GM19397 (cell line): ENCODE measurements around the gene CLEC14A.

Experiments
- ATAC-seq: cut with Tn5 transposase; IDR thresholded peaks from one replicate; pipeline ENCODE4 v1.9.1; 2021; ENCODE audit warnings: mild to moderate bottlenecking, moderate library complexity; ENCODE audit not compliant: unreplicated experiment

CLEC14A gene

GRCh38 chr14:38206689-38207376 lies 49.1 kb downstream of the CLEC14A start:
- no peak for ATAC-seq

- ATAC-seq, result no peak
Observed at GRCh38 chr14:38205949-38206665, 49.8 kb downstream of the CLEC14A start.

DNA sequence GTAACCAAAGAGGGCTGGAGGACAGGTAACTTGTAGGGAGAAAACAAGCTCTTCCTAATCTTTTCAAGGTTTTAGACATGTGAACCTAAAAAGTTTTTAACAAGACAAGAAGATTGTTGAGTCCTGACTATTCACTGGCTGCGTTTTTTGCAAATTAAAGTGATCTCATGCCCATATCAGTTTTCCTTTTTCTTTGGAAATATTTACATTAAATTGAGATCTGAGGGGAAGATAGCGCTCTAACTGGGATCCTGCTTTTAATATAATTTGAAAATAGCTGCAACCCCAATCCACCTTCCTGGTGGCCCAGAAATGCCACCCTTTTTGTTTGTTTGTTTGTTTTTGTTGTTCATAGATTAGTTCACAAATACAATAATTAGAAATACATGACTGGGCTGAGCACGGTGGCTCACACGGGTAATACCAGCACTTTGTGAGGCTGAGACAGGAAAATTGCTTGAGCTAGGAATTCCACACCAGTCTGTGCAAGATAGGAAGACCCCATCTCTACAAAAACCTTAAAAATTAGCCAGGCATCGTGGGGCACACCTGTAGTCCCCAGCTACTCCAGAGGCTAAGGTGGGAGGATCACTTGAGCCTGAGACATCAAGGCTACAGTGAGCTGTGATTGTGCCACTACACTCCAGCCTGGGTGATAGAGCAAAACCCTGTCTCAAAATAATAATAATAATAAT lies 50.6 kb downstream of the CLEC14A start:
- no peak for ATAC-seq

DNA sequence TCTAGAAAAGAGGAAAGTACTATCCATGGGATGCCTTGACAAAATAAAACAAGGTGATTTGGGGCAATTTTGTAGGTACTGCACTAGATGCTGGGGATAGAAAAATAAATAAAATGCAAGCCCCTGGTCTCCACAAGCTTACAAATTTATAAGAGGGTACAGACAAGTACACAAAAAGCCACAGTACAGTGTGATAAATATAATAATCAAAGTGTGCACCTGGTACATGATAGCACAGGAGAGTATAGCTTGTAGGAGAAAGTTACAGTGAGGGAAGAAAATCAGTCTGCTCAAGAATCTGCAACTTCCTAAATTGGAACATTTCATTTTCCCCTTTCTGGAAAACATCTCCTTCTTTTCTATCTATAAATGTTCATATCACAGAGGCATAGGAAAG lies 51.2 kb downstream of the CLEC14A start:
- no peak for ATAC-seq
